ENCODE data around the gene KRT78.

KRT78 gene

DNA sequence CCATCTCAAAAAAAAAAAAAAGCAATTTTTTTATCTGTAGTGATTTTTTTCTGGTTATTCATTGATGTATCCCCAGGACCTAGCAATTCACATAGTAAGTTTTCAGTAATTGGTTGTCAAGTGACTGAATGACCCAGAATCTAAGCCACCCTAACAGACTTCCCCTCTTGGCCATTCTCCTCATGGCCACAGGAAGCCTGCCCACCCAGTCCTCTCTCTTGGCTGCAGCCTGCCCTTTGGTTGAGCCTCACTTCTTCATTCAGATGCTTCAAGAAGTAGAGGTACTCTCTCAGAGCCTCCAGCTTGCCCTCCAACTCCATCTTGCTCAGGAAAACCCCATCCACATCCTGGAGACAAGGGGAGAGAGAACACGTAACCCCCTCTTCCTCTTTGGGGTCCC, 2.8 kb downstream of the KRT78 start:
- H3K27ac ChIP-seq (ENCODE audit: low read length, poor library complexity, severe bottlenecking) = no peak overlapping the region
- no peak overlapping the region for H2AFZ ChIP-seq (ENCODE audit: low read depth, low read length)
- no peak overlapping the region for H4K91ac ChIP-seq (ENCODE audit: low read length)
- H3K9ac ChIP-seq (ENCODE audit: low read length) = no peak overlapping the region
- H3K4ac ChIP-seq (ENCODE audit: low read depth in 1 of 2, low read length in 2 of 2) = no peak overlapping the region
- H2BK15ac ChIP-seq (ENCODE audit: low read depth, poor library complexity, severe bottlenecking) = no peak overlapping the region
- H3K27me3 ChIP-seq (ENCODE audit: control insufficient read depth in 1 of 2, insufficient read depth in 1 of 2, low read length in 2 of 2) = peaks cover 22 to 62% of the 10 kb centered on the region in 2 experiments
- H2BK120ac ChIP-seq (ENCODE audit: low read depth, low read length) = no peak overlapping the region
- H3K4me2 ChIP-seq (ENCODE audit: low read length, poor library complexity, severe bottlenecking) = no peak overlapping the region
- H3K4me1 ChIP-seq (ENCODE audit: control insufficient read depth, insufficient read depth, low read depth, low read length) = peaks cover 2% of the 10 kb centered on the region
- no peak overlapping the region for H2BK12ac ChIP-seq (ENCODE audit: low read length in 2 of 2)
- H2AK5ac ChIP-seq (ENCODE audit: low read length, severe bottlenecking) = no peak overlapping the region
- no peak overlapping the region for H4K8ac ChIP-seq (ENCODE audit: low read length)
- H3K79me1 ChIP-seq (replicated peaks; ENCODE audit: low read length, poor library complexity, severe bottlenecking) = no peaks in the 10 kb centered on the region
- no peak overlapping the region for H3K18ac ChIP-seq (ENCODE audit: low read depth in 1 of 2, low read length in 2 of 2)
- H3K9me3 ChIP-seq (ENCODE audit: control insufficient read depth, low read length) = no peaks in the 10 kb centered on the region
- H3K14ac ChIP-seq (ENCODE audit: low read length in 2 of 2) = no peak overlapping the region
- no peaks in the 10 kb centered on the region for H3K36me3 ChIP-seq (ENCODE audit: control insufficient read depth in 1 of 2, insufficient read depth in 2 of 2, low read depth in 1 of 2, low read length in 2 of 2)
- H3K4me3 ChIP-seq (ENCODE audit: insufficient read depth in 1 of 2, low read depth in 1 of 2, low read length in 2 of 2) = no peak overlapping the region
- no peak overlapping the region for H2BK5ac ChIP-seq (ENCODE audit: low read depth, low read length, poor library complexity, severe bottlenecking)
- H3K23ac ChIP-seq (ENCODE audit: low read length in 2 of 2) = no peak overlapping the region
- 79% methylated on average over 1 of the region's 1 CpG for WGBS
- no peak for DNase-seq

DNA sequence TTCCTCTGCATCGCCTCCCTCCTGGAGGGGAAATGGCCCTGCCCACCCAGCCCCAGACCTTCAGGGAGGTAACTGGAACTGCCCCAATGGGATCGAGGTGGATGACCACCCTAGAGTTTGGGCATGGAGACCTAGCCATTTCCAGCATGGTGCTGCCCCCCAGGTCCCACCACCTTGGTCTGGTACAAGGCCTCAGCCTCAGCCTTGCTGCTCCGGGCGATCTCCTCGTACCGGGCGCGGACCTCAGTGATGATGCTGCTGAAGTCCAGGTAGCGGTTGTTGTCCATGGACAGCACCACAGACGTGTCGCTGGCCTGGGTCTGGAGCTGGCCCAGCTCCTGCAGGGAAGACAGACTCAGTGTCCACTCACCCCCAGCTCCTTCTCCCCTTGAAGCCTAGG, 4.4 kb downstream of the KRT78 start:
- Histone ChIP-seq H3K14ac (ENCODE audit: low read length in 2 of 2) (no peak overlapping the region), H2BK5ac (ENCODE audit: low read depth, low read length, poor library complexity, severe bottlenecking) (no peak overlapping the region), H3K9ac (ENCODE audit: low read length) (no peak overlapping the region), H2AFZ (ENCODE audit: low read depth, low read length) (no peak overlapping the region), H2BK12ac (ENCODE audit: low read length in 2 of 2) (no peak overlapping the region), H3K4me1 (ENCODE audit: control insufficient read depth, insufficient read depth, low read depth, low read length) (peaks cover 2% of the 10 kb centered on the region), H3K4ac (ENCODE audit: low read depth in 1 of 2, low read length in 2 of 2) (no peak overlapping the region), H4K91ac (ENCODE audit: low read length) (no peak overlapping the region), H3K79me1 (replicated peaks; ENCODE audit: low read length, poor library complexity, severe bottlenecking) (no peaks in the 10 kb centered on the region), H3K27me3 (ENCODE audit: control insufficient read depth in 1 of 2, insufficient read depth in 1 of 2, low read length in 2 of 2) (peaks cover 17 to 65% of the 10 kb centered on the region in 2 experiments), H3K23ac (ENCODE audit: low read length in 2 of 2) (no peak overlapping the region), H3K9me3 (ENCODE audit: control insufficient read depth, low read length) (no peaks in the 10 kb centered on the region), H3K4me2 (ENCODE audit: low read length, poor library complexity, severe bottlenecking) (no peak overlapping the region), H3K18ac (ENCODE audit: low read depth in 1 of 2, low read length in 2 of 2) (no peak overlapping the region), H4K8ac (ENCODE audit: low read length) (no peak overlapping the region), H3K27ac (ENCODE audit: low read length, poor library complexity, severe bottlenecking) (no peak overlapping the region), H3K36me3 (ENCODE audit: control insufficient read depth in 1 of 2, insufficient read depth in 2 of 2, low read depth in 1 of 2, low read length in 2 of 2) (peaks cover 0 to 2% of the 10 kb centered on the region in 2 experiments), H2BK15ac (ENCODE audit: low read depth, poor library complexity, severe bottlenecking) (no peak overlapping the region), H2BK120ac (ENCODE audit: low read depth, low read length) (no peak overlapping the region), H2AK5ac (ENCODE audit: low read length, severe bottlenecking) (no peak overlapping the region), H3K4me3 (ENCODE audit: insufficient read depth in 1 of 2, low read depth in 1 of 2, low read length in 2 of 2) (no peak overlapping the region)
- DNase-seq = no peak
- 94% methylated on average over 9 of the region's 11 CpGs for WGBS

DNA sequence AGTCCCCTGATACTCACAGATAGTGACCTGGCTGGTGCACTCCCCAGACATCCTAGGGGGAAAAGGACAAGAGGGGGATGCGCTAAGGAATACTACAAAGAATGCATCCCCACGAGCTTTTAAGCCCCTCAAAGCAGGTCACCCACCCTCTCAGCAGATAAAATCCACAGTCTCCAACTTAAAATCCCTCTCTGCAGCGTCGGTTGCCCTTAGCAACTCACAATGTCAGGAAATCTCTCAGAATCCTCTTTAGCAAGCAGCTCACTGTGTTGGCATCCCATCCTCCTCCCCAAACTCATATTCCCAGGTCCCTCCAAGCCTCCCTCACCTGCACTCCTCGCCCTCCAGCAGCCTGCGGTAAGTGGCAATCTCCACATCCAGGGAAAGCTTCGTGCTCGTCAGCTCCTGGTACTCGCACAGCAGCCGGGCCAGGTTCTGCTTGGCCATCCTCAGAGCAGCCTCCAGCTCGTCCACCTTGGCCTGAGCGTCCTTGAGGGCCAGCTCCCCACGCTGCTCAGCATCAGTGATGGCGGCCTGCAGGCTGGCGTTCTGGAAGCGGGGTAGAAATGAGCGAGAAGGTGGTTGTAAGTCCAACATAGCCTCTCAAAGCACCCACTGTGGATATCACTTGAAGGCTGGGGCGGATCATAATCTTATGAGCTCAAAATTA, 9.2 kb downstream of the KRT78 start:
- Histone ChIP-seq H3K4me1 (ENCODE audit: control insufficient read depth, insufficient read depth, low read depth, low read length) (peaks cover 26% of the 10 kb centered on the region), H3K23ac (ENCODE audit: low read length in 2 of 2) (no peak overlapping the region), H2AK5ac (ENCODE audit: low read length, severe bottlenecking) (no peak overlapping the region), H4K91ac (ENCODE audit: low read length) (no peak overlapping the region), H3K79me1 (replicated peaks; ENCODE audit: low read length, poor library complexity, severe bottlenecking) (no peaks in the 10 kb centered on the region), H3K36me3 (ENCODE audit: control insufficient read depth in 1 of 2, insufficient read depth in 2 of 2, low read depth in 1 of 2, low read length in 2 of 2) (peaks cover 0 to 2% of the 10 kb centered on the region in 2 experiments), H3K4ac (ENCODE audit: low read depth in 1 of 2, low read length in 2 of 2) (no peak overlapping the region), H3K18ac (ENCODE audit: low read depth in 1 of 2, low read length in 2 of 2) (no peak overlapping the region), H2BK5ac (ENCODE audit: low read depth, low read length, poor library complexity, severe bottlenecking) (no peak overlapping the region), H2BK12ac (ENCODE audit: low read length in 2 of 2) (no peak overlapping the region), H3K4me3 (ENCODE audit: insufficient read depth in 1 of 2, low read depth in 1 of 2, low read length in 2 of 2) (no peak overlapping the region), H4K8ac (ENCODE audit: low read length) (no peak overlapping the region), H2BK120ac (ENCODE audit: low read depth, low read length) (no peak overlapping the region), H3K14ac (ENCODE audit: low read length in 2 of 2) (no peak overlapping the region), H3K9ac (ENCODE audit: low read length) (no peak overlapping the region), H3K9me3 (ENCODE audit: control insufficient read depth, low read length) (no peaks in the 10 kb centered on the region), H2BK15ac (ENCODE audit: low read depth, poor library complexity, severe bottlenecking) (no peak overlapping the region), H3K4me2 (ENCODE audit: low read length, poor library complexity, severe bottlenecking) (no peak overlapping the region), H2AFZ (ENCODE audit: low read depth, low read length) (no peak overlapping the region), H3K27ac (ENCODE audit: low read length, poor library complexity, severe bottlenecking) (no peak overlapping the region), H3K27me3 (ENCODE audit: control insufficient read depth in 1 of 2, insufficient read depth in 1 of 2, low read length in 2 of 2) (peaks cover 5 to 43% of the 10 kb centered on the region in 2 experiments)
- no peak for DNase-seq
- 86% methylated on average over 18 of the region's 18 CpGs for WGBS

DNA sequence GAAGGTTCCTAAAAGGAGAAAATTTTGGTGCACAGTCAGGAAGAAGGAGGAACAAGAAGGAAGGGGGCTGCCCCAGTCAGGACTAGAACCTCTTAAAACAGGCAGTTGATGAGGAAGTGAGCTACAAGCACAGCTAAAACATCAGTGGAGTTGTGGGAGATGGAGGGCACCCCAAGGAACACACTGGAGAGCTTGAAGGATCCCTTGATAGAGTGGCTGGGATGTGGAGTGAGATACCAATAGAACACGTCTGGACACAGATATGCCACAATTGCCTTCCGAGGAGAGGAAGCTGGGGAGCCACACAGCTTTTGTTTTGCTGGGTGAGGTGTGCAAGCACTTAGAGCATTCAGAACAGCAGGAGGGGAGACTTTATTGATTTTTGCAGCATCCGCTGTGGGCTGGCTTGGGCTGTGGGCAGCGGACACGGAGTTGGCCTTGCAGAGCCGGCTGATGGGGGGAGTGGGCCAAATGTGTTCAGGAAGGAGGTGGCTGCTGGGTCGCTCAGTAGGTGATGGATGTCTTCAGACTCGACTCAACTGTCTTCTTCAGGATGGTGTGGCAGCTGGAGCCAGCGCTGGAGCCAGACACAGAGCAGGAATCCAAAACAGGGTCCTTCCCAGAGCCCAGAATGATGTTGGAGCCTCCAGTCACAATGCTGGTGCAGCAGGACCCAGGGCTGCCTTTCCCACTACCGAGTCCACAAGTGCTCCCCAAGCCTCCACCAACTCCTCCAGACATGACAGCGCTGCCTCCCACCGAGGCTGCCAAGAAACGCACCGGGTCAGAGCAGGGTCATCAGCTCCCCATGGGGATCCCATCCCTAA, 10.0 kb downstream of the KRT78 start:
- Histone ChIP-seq H3K18ac (ENCODE audit: low read depth in 1 of 2, low read length in 2 of 2) (no peak overlapping the region), H2BK12ac (ENCODE audit: low read length in 2 of 2) (no peak overlapping the region), H2AFZ (ENCODE audit: low read depth, low read length) (no peak overlapping the region), H3K9me3 (ENCODE audit: control insufficient read depth, low read length) (no peaks in the 10 kb centered on the region), H2AK5ac (ENCODE audit: low read length, severe bottlenecking) (no peak overlapping the region), H3K27me3 (ENCODE audit: control insufficient read depth in 1 of 2, insufficient read depth in 1 of 2, low read length in 2 of 2) (peaks cover 5 to 35% of the 10 kb centered on the region in 2 experiments), H3K9ac (ENCODE audit: low read length) (no peak overlapping the region), H2BK5ac (ENCODE audit: low read depth, low read length, poor library complexity, severe bottlenecking) (no peak overlapping the region), H4K8ac (ENCODE audit: low read length) (no peak overlapping the region), H2BK120ac (ENCODE audit: low read depth, low read length) (no peak overlapping the region), H3K4me2 (ENCODE audit: low read length, poor library complexity, severe bottlenecking) (no peak overlapping the region), H3K14ac (ENCODE audit: low read length in 2 of 2) (no peak overlapping the region), H3K79me1 (replicated peaks; ENCODE audit: low read length, poor library complexity, severe bottlenecking) (no peaks in the 10 kb centered on the region), H3K4me1 (ENCODE audit: control insufficient read depth, insufficient read depth, low read depth, low read length) (peaks cover 26% of the 10 kb centered on the region), H3K4me3 (ENCODE audit: insufficient read depth in 1 of 2, low read depth in 1 of 2, low read length in 2 of 2) (no peak overlapping the region), H3K4ac (ENCODE audit: low read depth in 1 of 2, low read length in 2 of 2) (no peak overlapping the region), H3K27ac (ENCODE audit: low read length, poor library complexity, severe bottlenecking) (no peak overlapping the region), H3K23ac (ENCODE audit: low read length in 2 of 2) (no peak overlapping the region), H2BK15ac (ENCODE audit: low read depth, poor library complexity, severe bottlenecking) (no peak overlapping the region), H4K91ac (ENCODE audit: low read length) (no peak overlapping the region), H3K36me3 (ENCODE audit: control insufficient read depth in 1 of 2, insufficient read depth in 2 of 2, low read depth in 1 of 2, low read length in 2 of 2) (peaks cover 0 to 2% of the 10 kb centered on the region in 2 experiments)
- DNase-seq = no peak
- 76% methylated on average over 14 of the region's 14 CpGs for WGBS

Data from mesenchymal stem cell (in vitro differentiated cells and primary cell).